ENCODE data around the gene IKZF2. TPM values are rescaled to one million over a fixed set of nuclear protein-coding genes. Genes with fewer than 3 reads are reported as not detected.
A peak's percentile ranks its signal among the peaks of the same experiment; 100 is the strongest.

The IKZF2 gene
- total RNA-seq, 1 donor from 2014 or later: 29.7 TPM

- Mint-ChIP-seq H3K4me3 (peak overlapping the region; percentile 78), H3K27me3 (ENCODE audit: insufficient read depth, low read depth) (peaks cover 4% of the 10 kb centered on the region), H3K36me3 (peaks cover 7% of the 10 kb centered on the region), H3K9me3 (peaks cover 17% of the 10 kb centered on the region), H3K4me1 (peaks cover 55% of the 10 kb centered on the region), H3K27ac (peak overlapping the region; percentile 99)
- Histone ChIP-seq H3K36me3 (no peaks in the 10 kb centered on the region), H3K4me2 (peak overlapping the region; percentile 73), H3K9ac (no peak overlapping the region), H3K27me3 (no peaks in the 10 kb centered on the region), H3K9me3 (ENCODE audit: low read depth) (no peaks in the 10 kb centered on the region), H3F3A (ENCODE audit: low read depth) (peaks cover 30% of the 10 kb centered on the region), H3K79me2 (ENCODE audit: low read depth) (no peaks in the 10 kb centered on the region), H2AFZ (replicated peaks) (no peak overlapping the region), H4K20me1 (ENCODE audit: low read depth) (no peaks in the 10 kb centered on the region), H3K27ac (peak overlapping the region; percentile 99), H3K4me3 (peak overlapping the region; percentile 36), H3K4me1 (peaks cover 41% of the 10 kb centered on the region)
- TF ChIP-seq CTCF (IDR thresholded peaks at IDR 0.05): no peak
- no peak for TF ChIP-seq EZH2 (IDR thresholded peaks at IDR 0.05)
- TF ChIP-seq EZH2phosphoT487 (IDR thresholded peaks at IDR 0.05): no peak
- no peak for DNase-seq (ENCODE audit: low spot score)
These were observed 37.1 kb upstream of the IKZF2 start for GRCh38 chr2:213188533-213188867.

GRCh38 chr2:213187833-213188532 lies 36.6 kb upstream of the IKZF2 start:
- Histone ChIP-seq H3K4me2 (peak overlapping the region; percentile 73), H3K4me1 (peaks cover 41% of the 10 kb centered on the region), H3K4me3 (peak overlapping the region; percentile 36), H4K20me1 (ENCODE audit: low read depth) (no peaks in the 10 kb centered on the region), H3K9ac (no peak overlapping the region), H2AFZ (replicated peaks) (no peak overlapping the region), H3K27ac (peak overlapping the region; percentile 99), H3K79me2 (ENCODE audit: low read depth) (no peaks in the 10 kb centered on the region), H3K9me3 (ENCODE audit: low read depth) (no peaks in the 10 kb centered on the region), H3F3A (ENCODE audit: low read depth) (peaks cover 30% of the 10 kb centered on the region), H3K27me3 (no peaks in the 10 kb centered on the region), H3K36me3 (no peaks in the 10 kb centered on the region)
- H3K9me3 Mint-ChIP-seq: peaks cover 17% of the 10 kb centered on the region
- peak; percentile 83 for DNase-seq (ENCODE audit: low spot score)
- peaks cover 55% of the 10 kb centered on the region for H3K4me1 Mint-ChIP-seq
- peaks cover 4% of the 10 kb centered on the region for H3K27me3 Mint-ChIP-seq (ENCODE audit: insufficient read depth, low read depth)
- H3K27ac Mint-ChIP-seq: peak overlapping the region; percentile 99
- H3K36me3 Mint-ChIP-seq: peaks cover 7% of the 10 kb centered on the region
- no peak for TF ChIP-seq CTCF (IDR thresholded peaks at IDR 0.05)
- no peak for TF ChIP-seq EZH2 (IDR thresholded peaks at IDR 0.05)
- TF ChIP-seq EZH2phosphoT487 (IDR thresholded peaks at IDR 0.05): no peak
- H3K4me3 Mint-ChIP-seq: peak overlapping the region; percentile 78

- Histone ChIP-seq H3K36me3 (no peaks in the 10 kb centered on the region), H3K9me3 (ENCODE audit: low read depth) (no peaks in the 10 kb centered on the region), H3K4me2 (peak overlapping the region; percentile 48), H3K4me3 (no peak overlapping the region), H3K27ac (peak overlapping the region; percentile 61), H3K4me1 (peaks cover 41% of the 10 kb centered on the region), H3K9ac (no peak overlapping the region), H3K79me2 (ENCODE audit: low read depth) (no peaks in the 10 kb centered on the region), H3K27me3 (no peaks in the 10 kb centered on the region), H4K20me1 (ENCODE audit: low read depth) (no peaks in the 10 kb centered on the region), H3F3A (ENCODE audit: low read depth) (peaks cover 30% of the 10 kb centered on the region), H2AFZ (replicated peaks) (no peak overlapping the region)
- TF ChIP-seq EZH2phosphoT487 (IDR thresholded peaks at IDR 0.05) (no peak), EZH2 (IDR thresholded peaks at IDR 0.05) (no peak), CTCF (IDR thresholded peaks at IDR 0.05) (no peak)
- Mint-ChIP-seq H3K36me3 (peaks cover 7% of the 10 kb centered on the region), H3K9me3 (peaks cover 17% of the 10 kb centered on the region), H3K27ac (peak overlapping the region; percentile 96), H3K27me3 (ENCODE audit: insufficient read depth, low read depth) (peaks cover 4% of the 10 kb centered on the region), H3K4me3 (no peak overlapping the region), H3K4me1 (peaks cover 55% of the 10 kb centered on the region)
- DNase-seq (ENCODE audit: low spot score): no peak
These were observed 36.0 kb upstream of the IKZF2 start for GRCh38 chr2:213187386-213187785.

Measured in neural progenitor cell (in vitro differentiated cells).